Germinal center (tissue), 1 donor: ENCODE measurements around the gene ZNF407.

Experiments used
- DNase-seq: peaks from one replicate; pipeline ENCODE4 v3.0.0; 2012; ENCODE audit warnings: mixed read lengths, low spot score

Gene ZNF407

GRCh38 chr18:75054046-75054445, 456.4 kb downstream of the ZNF407 start:
- DNase-seq: no peak

GRCh38 chr18:75054611-75055010, 456.9 kb downstream of the ZNF407 start:
- no peak for DNase-seq

GRCh38 chr18:75057169-75057960, 459.7 kb downstream of the ZNF407 start:
- no peak for DNase-seq

GRCh38 chr18:75060185-75060584, 462.5 kb downstream of the ZNF407 start:
- DNase-seq: no peak

GRCh38 chr18:75062297-75062886, 464.7 kb downstream of the ZNF407 start:
- no peak for DNase-seq

GRCh38 chr18:75063196-75063595, 465.5 kb downstream of the ZNF407 start:
- DNase-seq: no peak

- no peak for DNase-seq
Measured at GRCh38 chr18:75063615-75064512, 466.2 kb downstream of the ZNF407 start.

- DNase-seq: no peak
Measured at GRCh38 chr18:75064513-75064905, 466.8 kb downstream of the ZNF407 start.

- DNase-seq: no peak
Measured at GRCh38 chr18:75065251-75066000, 467.8 kb downstream of the ZNF407 start.

- no peak for DNase-seq
Measured at GRCh38 chr18:75066021-75066880, 468.6 kb downstream of the ZNF407 start.

- no peak for DNase-seq
Measured at GRCh38 chr18:75066936-75067335, 469.3 kb downstream of the ZNF407 start.

- no peak for DNase-seq
Measured at GRCh38 chr18:75067996-75068645, 470.5 kb downstream of the ZNF407 start.

- DNase-seq: no peak
Measured at GRCh38 chr18:75068682-75069435, 471.2 kb downstream of the ZNF407 start.

GRCh38 chr18:75070235-75070624, 472.6 kb downstream of the ZNF407 start:
- DNase-seq: no peak

- DNase-seq: peak; percentile 47
Measured at GRCh38 chr18:75070625-75071483, 473.2 kb downstream of the ZNF407 start.

GRCh38 chr18:75071484-75071785, 473.8 kb downstream of the ZNF407 start:
- DNase-seq: no peak

- DNase-seq: no peak
Measured at GRCh38 chr18:75071866-75072671, 474.4 kb downstream of the ZNF407 start.
